Vagina (tissue), 2 donors: ENCODE data around the gene IKBKE. TPM values are rescaled to one million over a fixed set of nuclear protein-coding genes. Genes with fewer than 3 reads are reported as not detected.
A peak's percentile ranks its signal among the peaks of the same experiment; 100 is the strongest.

Experiments
- DNase-seq, 2 donors: peaks; one replicate each; pipeline ENCODE4 v3.0.0-alpha.2; 2017; ENCODE audit errors: extremely low spot score in 2 of 2
- H3K27ac ChIP-seq: fragments of 200-600 bp; sonication (generic); one replicate; pipeline ENCODE4 v1.5.1; 2019
- H3K27me3 ChIP-seq: fragments of 200-600 bp; sonication (generic); one replicate; pipeline ENCODE4 v1.5.1; 2019
- H3K36me3 ChIP-seq, 2 donors: fragments of 200-600 bp; sonication (generic); one replicate each; pipeline ENCODE4 v1.5.1; 2017 to 2019
- H3K4me1 ChIP-seq: fragments of 200-600 bp; sonication (generic); one replicate; pipeline ENCODE4 v1.5.1; 2019
- H3K4me3 ChIP-seq, 2 donors: fragments of 200-600 bp; sonication (generic); 1 replicate in 1 of 2; 2 replicates in 1 of 2; pipeline ENCODE4 v1.5.1; 2016 to 2019
- H3K9me3 ChIP-seq: fragments of 200-600 bp; sonication (generic); one replicate; pipeline ENCODE4 v1.5.1; 2019
- CTCF ChIP-seq, 3 experiments: fragments of 450-650 bp in 2 of 3; fragments of 200-600 bp in 1 of 3; sonication (generic) in 1 of 3; IDR thresholded peaks; one replicate each; pipeline ENCODE4 v1.5.1; 2017 to 2019; ENCODE audit warnings: antibody characterized with exemption in 3 of 3, mild to moderate bottlenecking in 2 of 3, moderate library complexity in 2 of 3
- POLR2A ChIP-seq, 2 donors: fragments of 450-650 bp; IDR thresholded peaks; one replicate each; pipeline ENCODE4 v1.6.1; 2017; ENCODE audit warnings: antibody characterized with exemption in 2 of 2, mild to moderate bottlenecking in 2 of 2, moderate library complexity in 2 of 2
- POLR2AphosphoS5 ChIP-seq, 2 donors: sonication (generic); formaldehyde crosslinking; IDR thresholded peaks; one replicate each; pipeline ENCODE4 v1.9.0; 2017; ENCODE audit warnings: antibody characterized with exemption in 2 of 2, mild to moderate bottlenecking in 2 of 2, low read depth in 1 of 2; ENCODE audit not compliant: insufficient read depth in 1 of 2
- intact Hi-C: fragments of 100-400 bp; cut with DNase I; formaldehyde crosslinking; loops from one replicate; pipeline ENCODE4 v1.15.1; 2023
- total RNA-seq: library from RNA; depleted of rRNA; stranded (reverse); fragments of >200 nt; gene quantifications from one replicate; pipeline ENCODE4 v1.2.3, GENCODE V29; 2016

Gene IKBKE
- total RNA-seq, 1 donor from 2014 or later: 10.1 TPM

- Histone ChIP-seq H3K36me3 (no peaks in the 10 kb centered on the region), H3K4me1 (peaks cover 58% of the 10 kb centered on the region), H3K27ac (no peak overlapping the region), H3K9me3 (no peaks in the 10 kb centered on the region), H3K27me3 (no peaks in the 10 kb centered on the region), H3K4me3 (no peak overlapping the region)
- intact Hi-C loops: no loop called here
- TF ChIP-seq POLR2AphosphoS5 (IDR thresholded peaks at IDR 0.05; ENCODE audit: insufficient read depth in 1 of 2, low read depth in 1 of 2) (no peak), CTCF (IDR thresholded peaks at IDR 0.05) (peak in 1 of 3 experiments; percentile 19)
- DNase-seq: no peak
These were observed 35.6 kb downstream of the IKBKE start for GRCh38 chr1:206505702-206506355.

DNA sequence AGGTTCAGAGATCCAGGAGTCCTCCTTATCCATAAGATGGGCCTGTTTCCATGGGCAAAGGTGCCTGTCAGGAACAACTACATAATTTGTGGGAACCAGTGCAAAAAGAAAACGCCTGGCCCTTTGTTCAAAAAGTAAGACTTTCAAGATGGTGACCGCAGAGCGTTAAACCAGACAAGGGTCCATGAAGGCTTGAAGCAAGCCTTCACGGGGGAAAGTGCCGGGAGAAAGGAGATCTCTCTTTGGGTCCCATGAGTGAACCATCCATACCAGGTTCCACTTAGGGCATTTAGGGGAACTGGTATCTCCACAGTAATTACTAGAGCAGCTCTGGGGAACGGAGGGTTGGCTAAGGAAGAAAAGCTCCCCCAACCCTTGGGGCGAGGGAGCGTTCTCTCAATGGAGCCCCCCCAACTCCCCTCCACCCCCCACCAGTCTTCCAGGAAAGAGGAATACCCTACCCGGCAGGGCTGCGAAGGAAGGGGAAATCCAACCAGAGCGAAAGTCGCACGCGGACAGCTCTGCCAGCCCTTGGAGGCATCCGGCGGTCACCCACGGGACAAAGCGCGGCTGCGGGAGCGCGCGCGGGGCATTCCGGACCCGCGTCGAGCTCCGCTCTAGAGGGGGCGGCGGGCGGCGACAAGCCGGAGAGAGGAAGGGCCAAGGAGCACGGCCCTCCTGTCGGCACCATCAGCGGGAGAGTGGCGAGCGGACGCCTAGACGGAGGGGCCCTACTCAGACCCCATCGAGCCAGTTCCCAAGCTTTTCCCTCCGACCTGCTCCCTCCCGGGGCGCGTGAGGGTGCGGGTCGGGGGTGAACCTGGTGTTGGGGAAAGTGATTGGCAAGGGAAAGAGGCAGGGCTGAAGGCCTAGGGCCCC, 36.4 kb downstream of the IKBKE start:
- Histone ChIP-seq H3K9me3 (no peaks in the 10 kb centered on the region), H3K27ac (peak overlapping the region; percentile 64), H3K36me3 (no peaks in the 10 kb centered on the region), H3K4me1 (peaks cover 57% of the 10 kb centered on the region), H3K27me3 (no peaks in the 10 kb centered on the region), H3K4me3 (peak overlapping the region; percentile 65 to 67)
- TF ChIP-seq POLR2A (IDR thresholded peaks at IDR 0.05) (no peak), CTCF (IDR thresholded peaks at IDR 0.05) (no peak), POLR2AphosphoS5 (IDR thresholded peaks at IDR 0.05; ENCODE audit: insufficient read depth in 1 of 2, low read depth in 1 of 2) (no peak)
- DNase-seq: no peak
- intact Hi-C loops: no loop called here

GRCh38 chr1:206507284-206508129, 37.2 kb downstream of the IKBKE start, which contains the start of gene RASSF5:
Gene RASSF5, plus strand, starts transcription at chr1:206507531. Its CDS starts 72 bp downstream, at chr1:206507603.
- Histone ChIP-seq H3K27me3 (no peaks in the 10 kb centered on the region), H3K27ac (peak within 1 kb of the TSS; percentile 64), H3K9me3 (no peaks in the 10 kb centered on the region), H3K36me3 (no peaks in the 10 kb centered on the region), H3K4me1 (peaks cover 62% of the 10 kb centered on the region), H3K4me3 (peak within 1 kb of the TSS; percentile 65 to 67)
- DNase-seq: no peak
- TF ChIP-seq CTCF (IDR thresholded peaks at IDR 0.05) (no peak), POLR2A (IDR thresholded peaks at IDR 0.05) (peak in 1 of 2 donors; percentile 40), POLR2AphosphoS5 (IDR thresholded peaks at IDR 0.05; ENCODE audit: insufficient read depth in 1 of 2, low read depth in 1 of 2) (peak in 1 of 2 donors; percentile 80)
- intact Hi-C loops: no loop called here

DNA sequence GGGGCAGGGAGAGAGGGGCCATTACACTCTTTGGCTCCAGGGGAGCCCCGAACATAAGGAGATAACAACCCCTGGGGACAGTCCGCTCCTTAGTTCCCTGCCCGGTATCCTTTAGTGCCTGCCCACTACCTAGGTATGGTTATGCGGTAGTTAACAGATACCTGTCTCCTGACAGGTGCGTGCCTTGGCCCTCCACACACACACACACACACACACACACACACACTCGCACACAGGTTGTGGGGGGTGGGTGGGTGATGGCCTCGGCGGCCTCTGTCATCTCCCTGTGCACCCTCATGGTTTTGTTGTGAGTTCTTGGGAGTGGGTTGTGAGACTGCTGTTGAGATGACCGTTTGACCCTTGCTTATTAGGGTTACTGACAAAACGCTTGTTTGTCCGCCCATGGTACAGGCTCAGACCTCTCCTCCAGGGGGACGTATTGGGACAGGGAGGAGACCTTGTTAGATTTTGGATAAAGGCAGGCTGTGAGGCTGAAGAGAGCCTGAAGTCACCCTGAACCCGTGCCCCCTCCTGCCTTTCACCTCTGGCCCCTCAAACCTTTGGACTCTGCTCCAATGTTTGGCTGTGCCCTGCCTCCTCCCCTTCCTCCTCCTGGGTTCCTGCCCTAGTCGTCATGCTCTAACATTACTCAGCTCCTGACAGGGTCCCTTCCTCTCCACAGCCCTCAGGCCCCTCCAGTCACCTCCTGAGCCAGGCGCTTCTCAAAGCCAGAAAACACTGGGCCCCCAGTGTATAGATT, 38.0 kb downstream of the IKBKE start:
- Histone ChIP-seq H3K36me3 (no peaks in the 10 kb centered on the region), H3K9me3 (no peaks in the 10 kb centered on the region), H3K27me3 (no peaks in the 10 kb centered on the region), H3K27ac (peak overlapping the region; percentile 64), H3K4me1 (peaks cover 67% of the 10 kb centered on the region), H3K4me3 (peak overlapping the region; percentile 65 to 67)
- DNase-seq: no peak
- intact Hi-C loops: no loop called here
- no peak for TF ChIP-seq POLR2A (IDR thresholded peaks at IDR 0.05)
- no peak for TF ChIP-seq CTCF (IDR thresholded peaks at IDR 0.05)
- no peak for TF ChIP-seq POLR2AphosphoS5 (IDR thresholded peaks at IDR 0.05; ENCODE audit: insufficient read depth in 1 of 2, low read depth in 1 of 2)
